Measurements from ENCODE around the gene LDLRAD1.

GRCh38 chr1:54012863-54013262 lies 5.1 kb downstream of the LDLRAD1 start:
- TF ChIP-seq CTCF (conservative IDR thresholded peaks at IDR 0.05; ENCODE audit: low read depth, low read length): no peak
- no peak for TF ChIP-seq EZH2 (IDR thresholded peaks at IDR 0.05; ENCODE audit: borderline replicate concordance, low read depth, low read length, poor library complexity, severe bottlenecking)

All from A673 (cell line).